Esophagus mucosa (tissue), 1 donor: ENCODE measurements around the gene KLHDC3. TPM values are rescaled to one million over a fixed set of nuclear protein-coding genes. Genes with fewer than 3 reads are reported as not detected.
"Not testable (repeated sequence)": the region's sequence is repeated elsewhere in the genome, so short reads cannot be mapped to it uniquely, and the experiment has no call there.

ENCODE experiments used
- ATAC-seq: fragments of 200-7000 bp; cut with Tn5 transposase; one replicate; pipeline ENCODE4 v1.9.1; 2020
- total RNA-seq: library from RNA; stranded (reverse); gene quantifications from one replicate; pipeline ENCODE4 v1.2.4, GENCODE V29; 2023
- donor health status: DM: yes; HTN: yes; CAD: no.

Gene KLHDC3
- total RNA-seq, 1 donor from 2014 or later, result 32.6 TPM

GRCh38 chr6:42989923-42990322 lies 24.1 kb upstream of the KLHDC3 start:
- ATAC-seq, result no peak

GRCh38 chr6:42993445-42993844 lies 20.6 kb upstream of the KLHDC3 start:
- ATAC-seq, result no peak

- ATAC-seq, result no peak
These were observed 17.5 kb upstream of the KLHDC3 start for GRCh38 chr6:42996513-42996912.

- ATAC-seq, result not testable (repeated sequence)
These were observed 15.8 kb upstream of the KLHDC3 start for GRCh38 chr6:42998205-42998604.

GRCh38 chr6:43001843-43002242 lies 12.2 kb upstream of the KLHDC3 start:
- ATAC-seq, result no peak

GRCh38 chr6:43005844-43006243 lies 8.2 kb upstream of the KLHDC3 start:
- ATAC-seq, result no peak

GRCh38 chr6:43006251-43006650 lies 7.8 kb upstream of the KLHDC3 start:
- ATAC-seq, result no peak

GRCh38 chr6:43007126-43007525 lies 6.9 kb upstream of the KLHDC3 start:
- ATAC-seq, result no peak

GRCh38 chr6:43009124-43009523 lies 4.9 kb upstream of the KLHDC3 start:
- ATAC-seq, result no peak

- no peak for ATAC-seq
These were observed 2.8 kb upstream of the KLHDC3 start for GRCh38 chr6:43011207-43011606.

- no peak for ATAC-seq
These were observed 1.7 kb upstream of the KLHDC3 start for GRCh38 chr6:43012364-43012763.

GRCh38 chr6:43013097-43013842 lies 779 bp upstream of the KLHDC3 start:
- ATAC-seq, result no peak

- no peak for ATAC-seq
These were observed 423 bp downstream of the KLHDC3 start for GRCh38 chr6:43014434-43014909.

- no peak for ATAC-seq
These were observed 2.3 kb downstream of the KLHDC3 start for GRCh38 chr6:43016176-43016942.

GRCh38 chr6:43016943-43017334 lies 2.9 kb downstream of the KLHDC3 start:
- ATAC-seq, result no peak

- ATAC-seq, result no peak
These were observed 5.1 kb downstream of the KLHDC3 start for GRCh38 chr6:43019152-43019551.

- ATAC-seq, result no peak
These were observed 6.1 kb downstream of the KLHDC3 start for GRCh38 chr6:43020052-43020705.

- ATAC-seq, result peak; percentile 15
These were observed 6.8 kb downstream of the KLHDC3 start for GRCh38 chr6:43020847-43021246.

GRCh38 chr6:43021270-43022047 lies 7.4 kb downstream of the KLHDC3 start, which contains the start of gene RRP36:
Gene RRP36 (plus strand): TSS chr6:43021623. CDS start chr6:43021655, 32 bp downstream.
- peak; percentile 79 for ATAC-seq

- no peak for ATAC-seq
These were observed 10.4 kb downstream of the KLHDC3 start for GRCh38 chr6:43024436-43024835.

GRCh38 chr6:43026365-43026764 lies 12.3 kb downstream of the KLHDC3 start:
- no peak for ATAC-seq

GRCh38 chr6:43029120-43029519 lies 15.1 kb downstream of the KLHDC3 start:
- no peak for ATAC-seq
